HEK293 (cell line): ENCODE data around the gene CHI3L2.

ENCODE experiments used
- CTCF ChIA-PET: fragments of 350-600 bp; formaldehyde crosslinking; extraction: SDS; loops from one replicate; lab custom pipeline; 2021; ENCODE audit warnings: antibody characterized with exemption; lab: Yijun Ruan, JAX
- POLR2A ChIA-PET: fragments of 300-600 bp; formaldehyde crosslinking; extraction: SDS; loops from one replicate; lab custom pipeline; 2020; ENCODE audit warnings: antibody characterized with exemption, inconsistent platforms; lab: Yijun Ruan, JAX
- H3K27ac ChIP-seq: fragments of 200-500 bp; sonication (Bioruptor generic); 2 replicates; pipeline ENCODE4 v1.5.1; 2014; ENCODE audit warnings: low read depth, low read length, control low read depth, inconsistent platforms; ENCODE audit errors: extremely low read depth
- H3K36me3 ChIP-seq, 2 experiments: fragments of 200-500 bp in 1 of 2; sonication (Bioruptor generic) in 1 of 2; 1 replicate in 1 of 2; 2 replicates in 1 of 2; pipeline ENCODE4 v1.5.1; 2014 to 2017; ENCODE audit warnings: inconsistent platforms in 2 of 2, low read length in 2 of 2; ENCODE audit not compliant: control insufficient read depth in 2 of 2, insufficient read depth in 1 of 2
- H3K4me1 ChIP-seq: fragments of 200-500 bp; sonication (Bioruptor generic); 2 replicates; pipeline ENCODE4 v1.5.1; 2014; ENCODE audit warnings: mild to moderate bottlenecking, low read length, inconsistent platforms; ENCODE audit not compliant: control insufficient read depth, insufficient read depth
- H3K4me3 ChIP-seq: 2 replicates; pipeline ENCODE4 v1.5.1; 2011; ENCODE audit warnings: low read depth, mild to moderate bottlenecking, control low read depth, low read length, moderate library complexity
- H3K9me3 ChIP-seq: fragments of 200-500 bp; sonication (Bioruptor generic); 2 replicates; pipeline ENCODE4 v1.5.1; 2014; ENCODE audit warnings: low read depth, low read length, inconsistent platforms; ENCODE audit not compliant: control insufficient read depth, insufficient read depth
- PBX3 ChIP-seq: sonication (generic); formaldehyde crosslinking; IDR thresholded peaks from 2 replicates; pipeline ENCODE4 v1.8.1; 2022; ENCODE audit warnings: mild to moderate bottlenecking, moderate library complexity, missing genetic modification reagents
- PRDM2 ChIP-seq: fragments of 450-650 bp; formaldehyde crosslinking; IDR thresholded peaks from 2 replicates; pipeline ENCODE4 v1.5.1; 2016; ENCODE audit warnings: missing biosample characterization, missing genetic modification characterization, borderline replicate concordance
- TCF7L2 ChIP-seq: IDR thresholded peaks from 2 replicates; pipeline ENCODE4 v1.6.1; 2011; ENCODE audit warnings: low read depth, mild to moderate bottlenecking, inconsistent platforms, low read length, moderate library complexity, borderline replicate concordance
- ZBTB11 ChIP-seq: fragments of 450-650 bp; formaldehyde crosslinking; conservative IDR thresholded peaks from 2 replicates; pipeline ENCODE4 v1.5.1; 2016; ENCODE audit warnings: low read depth, missing biosample characterization, missing genetic modification characterization
- ZBTB49 ChIP-seq: fragments of 450-650 bp; formaldehyde crosslinking; IDR thresholded peaks from 2 replicates; pipeline ENCODE4 v1.5.1; 2016; ENCODE audit warnings: missing biosample characterization, missing genetic modification characterization, low read depth
- ZIC2 ChIP-seq: fragments of 450-650 bp; formaldehyde crosslinking; IDR thresholded peaks from 2 replicates; pipeline ENCODE4 v1.5.1; 2016; ENCODE audit warnings: missing biosample characterization, missing genetic modification characterization
- ZNF18 ChIP-seq: fragments of 450-650 bp; formaldehyde crosslinking; IDR thresholded peaks from 2 replicates; pipeline ENCODE4 v1.5.1; 2016; ENCODE audit warnings: missing biosample characterization, missing genetic modification characterization
- ZNF350 ChIP-seq: fragments of 450-650 bp; formaldehyde crosslinking; IDR thresholded peaks from 2 replicates; pipeline ENCODE4 v1.5.0; 2017; ENCODE audit warnings: missing biosample characterization, mild to moderate bottlenecking, missing genetic modification characterization
- ZNF433 ChIP-seq: fragments of 450-650 bp; formaldehyde crosslinking; IDR thresholded peaks from 2 replicates; pipeline ENCODE4 v1.5.1; 2016; ENCODE audit warnings: missing biosample characterization, missing genetic modification characterization, low read depth
- ZNF48 ChIP-seq: fragments of 450-650 bp; formaldehyde crosslinking; IDR thresholded peaks from 2 replicates; pipeline ENCODE4 v1.5.1; 2016; ENCODE audit warnings: missing biosample characterization, missing genetic modification characterization
- ZNF488 ChIP-seq: fragments of 450-650 bp; formaldehyde crosslinking; IDR thresholded peaks from 2 replicates; pipeline ENCODE4 v1.5.1; 2016; ENCODE audit warnings: missing biosample characterization, missing genetic modification characterization
- ZNF530 ChIP-seq: fragments of 450-650 bp; formaldehyde crosslinking; IDR thresholded peaks from 2 replicates; pipeline ENCODE4 v1.5.1; 2016; ENCODE audit warnings: low read depth, missing biosample characterization, missing genetic modification characterization
- ZNF544 ChIP-seq: fragments of 450-650 bp; formaldehyde crosslinking; IDR thresholded peaks from 2 replicates; pipeline ENCODE4 v1.5.0; 2017; ENCODE audit warnings: missing biosample characterization, missing genetic modification characterization
- ZNF624 ChIP-seq: fragments of 450-650 bp; formaldehyde crosslinking; IDR thresholded peaks from 2 replicates; pipeline ENCODE4 v1.5.1; 2017; ENCODE audit warnings: missing biosample characterization, missing genetic modification characterization
- ZNF830 ChIP-seq: fragments of 450-650 bp; IDR thresholded peaks from 2 replicates; pipeline ENCODE4 v1.5.0; 2018; ENCODE audit warnings: missing biosample characterization, missing genetic modification characterization, low read depth, mild to moderate bottlenecking, moderate library complexity

The CHI3L2 gene

GRCh38 chr1:111234866-111235265 is 7.4 kb downstream of the CHI3L2 start (continued):
- TF ChIP-seq ZNF18 (tag by site-specific recombination) = no peak
- no peak for TF ChIP-seq PRDM2 (tag by site-specific recombination)
- TF ChIP-seq TCF7L2 = no peak
- no peak for TF ChIP-seq ZNF624 (tag by site-specific recombination)
- no peak for TF ChIP-seq ZNF488 (tag by site-specific recombination)
- no peak for TF ChIP-seq ZBTB11 (tag by site-specific recombination)
- TF ChIP-seq ZNF830 = no peak
- TF ChIP-seq PBX3 (CRISPR knock-in tag) = no peak

- CTCF ChIA-PET = interaction anchor here (1.8 kb wide), 1 partner anchor 13 kb away, joined by 4 read pairs; no protein-coding TSS in a partner anchor
- no peaks in the 10 kb centered on the region for H3K9me3 ChIP-seq
- no peak overlapping the region for H3K4me3 ChIP-seq
- no peak overlapping the region for H3K27ac ChIP-seq
- TF ChIP-seq ZNF530 (no peak), ZNF48 (tag by site-specific recombination) (no peak), ZIC2 (no peak), ZNF350 (tag by site-specific recombination) (no peak), ZNF544 (no peak), ZBTB49 (tag by site-specific recombination) (no peak), ZNF433 (tag by site-specific recombination) (no peak)
- POLR2A ChIA-PET = no interaction called here
- H3K4me1 ChIP-seq = no peaks in the 10 kb centered on the region
- no peaks in the 10 kb centered on the region for H3K36me3 ChIP-seq
Measured at GRCh38 chr1:111236379-111236778, 8.9 kb downstream of the CHI3L2 start.
